Activated T-helper 9 cell treated with anti-CD3 and anti-CD28 coated beads, Interleukin-2, amount 50 U/mL, for 16 hours (primary cell): ENCODE data around the gene CCDC97.

Experiments
- DNase-seq: peaks from one replicate; pipeline ENCODE4 v3.0.0-alpha.2; 2020; ENCODE audit warnings: low read depth

CCDC97 gene

GRCh38 chr19:41298348-41298964 is 11.5 kb upstream of the CCDC97 start:
- DNase-seq: peak; percentile 34

GRCh38 chr19:41299046-41299754 is 10.8 kb upstream of the CCDC97 start:
- DNase-seq: no peak

GRCh38 chr19:41299755-41300089 is 10.2 kb upstream of the CCDC97 start:
- DNase-seq: peak; percentile 33

- DNase-seq: no peak
Measured at GRCh38 chr19:41300555-41300954, 9.4 kb upstream of the CCDC97 start.

- DNase-seq: peak; percentile 64
Measured at GRCh38 chr19:41302624-41303351, 7.2 kb upstream of the CCDC97 start.

GRCh38 chr19:41303954-41304353 is 6.0 kb upstream of the CCDC97 start:
- DNase-seq: no peak

- no peak for DNase-seq
Measured at GRCh38 chr19:41304706-41305483, 5.1 kb upstream of the CCDC97 start.

GRCh38 chr19:41305927-41306793 is 3.8 kb upstream of the CCDC97 start:
- no peak for DNase-seq

- no peak for DNase-seq
Measured at GRCh38 chr19:41307090-41307875, 2.7 kb upstream of the CCDC97 start.

GRCh38 chr19:41307954-41308449 is 2.0 kb upstream of the CCDC97 start:
- no peak for DNase-seq

- DNase-seq: peak; percentile 89
Measured at GRCh38 chr19:41308450-41309179, 1.4 kb upstream of the CCDC97 start.

GRCh38 chr19:41309180-41310032 is 566 bp upstream of the CCDC97 start:
- no peak for DNase-seq

GRCh38 chr19:41311072-41311471 is 1.1 kb downstream of the CCDC97 start:
- no peak for DNase-seq

- DNase-seq: no peak
Measured at GRCh38 chr19:41311613-41312012, 1.6 kb downstream of the CCDC97 start.

- no peak for DNase-seq
Measured at GRCh38 chr19:41316306-41316920, 6.4 kb downstream of the CCDC97 start.

- no peak for DNase-seq
Measured at GRCh38 chr19:41318696-41319499, 8.9 kb downstream of the CCDC97 start.

- no peak for DNase-seq
Measured at GRCh38 chr19:41319500-41320184, 9.7 kb downstream of the CCDC97 start.
